Measurements from ENCODE around the gene TAS2R43.

The TAS2R43 gene, protein sequence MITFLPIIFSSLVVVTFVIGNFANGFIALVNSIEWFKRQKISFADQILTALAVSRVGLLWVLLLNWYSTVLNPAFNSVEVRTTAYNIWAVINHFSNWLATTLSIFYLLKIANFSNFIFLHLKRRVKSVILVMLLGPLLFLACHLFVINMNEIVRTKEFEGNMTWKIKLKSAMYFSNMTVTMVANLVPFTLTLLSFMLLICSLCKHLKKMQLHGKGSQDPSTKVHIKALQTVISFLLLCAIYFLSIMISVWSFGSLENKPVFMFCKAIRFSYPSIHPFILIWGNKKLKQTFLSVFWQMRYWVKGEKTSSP

DNA sequence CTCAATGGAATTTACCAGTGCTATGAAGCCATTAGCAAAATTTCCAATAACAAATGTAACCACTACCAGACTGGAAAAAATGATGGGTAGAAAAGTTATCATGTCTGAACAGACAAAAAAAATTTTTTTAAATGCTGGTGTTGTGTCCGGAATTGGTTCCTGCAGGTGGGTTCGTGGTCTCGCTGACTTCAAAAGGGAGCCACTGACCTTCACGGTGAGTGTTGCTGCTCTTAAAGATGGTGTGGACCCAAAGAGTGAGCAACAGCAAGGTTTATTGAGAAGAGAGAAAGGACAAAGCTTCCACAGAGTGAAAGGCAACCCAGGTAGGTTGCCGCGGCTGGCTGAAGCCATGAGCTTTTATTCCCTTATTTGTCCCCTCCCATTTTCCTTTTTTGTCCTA is at the start of gene TAS2R43:
TSS of gene TAS2R43 (minus strand) at position 186 of the 400 bp plus-strand sequence. CDS start at position 102, 84 bp downstream.
- DNase-seq (ENCODE audit: low spot score) = no peak
- no peak for TF ChIP-seq CTCF (IDR thresholded peaks at IDR 0.05; ENCODE audit: borderline replicate concordance, control extremely low read depth, extremely low read depth, insufficient read depth, missing control alignments)
- in situ Hi-C loops (cut with MboI; ENCODE audit: low sequenced_read_pairs, unreplicated experiment) = no loop called here

- TF ChIP-seq CTCF (IDR thresholded peaks at IDR 0.05; ENCODE audit: borderline replicate concordance, control extremely low read depth, extremely low read depth, insufficient read depth, missing control alignments) = no peak
- no peak for DNase-seq (ENCODE audit: low spot score)
- in situ Hi-C loops (cut with MboI; ENCODE audit: low sequenced_read_pairs, unreplicated experiment) = no loop called here
Observed at GRCh38 chr12:11136075-11136474, 44.0 kb upstream of the TAS2R43 start.

DNA sequence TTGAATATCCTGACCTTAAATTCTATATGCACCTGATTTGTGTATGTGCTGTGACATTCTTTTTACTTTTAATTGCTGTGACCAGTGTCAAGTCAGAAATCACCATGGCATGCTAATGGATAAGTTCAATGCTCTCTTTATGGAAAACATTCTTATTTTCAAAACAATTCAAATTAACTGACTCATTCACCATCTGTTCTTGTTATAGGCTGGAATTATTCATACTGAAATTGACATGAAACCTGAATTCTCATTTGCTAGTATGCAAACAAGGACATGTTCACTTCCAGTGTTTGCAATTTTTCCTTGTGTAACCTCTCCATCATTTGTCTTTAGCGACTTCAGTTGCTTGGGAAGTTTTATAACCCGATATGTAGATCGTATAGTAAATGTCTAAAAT is 42.2 kb upstream of the TAS2R43 start, which contains the start of gene TAS2R30:
TSS of gene TAS2R30 (minus strand) at position 340 of the 400 bp plus-strand sequence. CDS start 400 bp downstream, outside the sequence.
- in situ Hi-C loops (cut with MboI; ENCODE audit: low sequenced_read_pairs, unreplicated experiment) = no loop called here

DNA sequence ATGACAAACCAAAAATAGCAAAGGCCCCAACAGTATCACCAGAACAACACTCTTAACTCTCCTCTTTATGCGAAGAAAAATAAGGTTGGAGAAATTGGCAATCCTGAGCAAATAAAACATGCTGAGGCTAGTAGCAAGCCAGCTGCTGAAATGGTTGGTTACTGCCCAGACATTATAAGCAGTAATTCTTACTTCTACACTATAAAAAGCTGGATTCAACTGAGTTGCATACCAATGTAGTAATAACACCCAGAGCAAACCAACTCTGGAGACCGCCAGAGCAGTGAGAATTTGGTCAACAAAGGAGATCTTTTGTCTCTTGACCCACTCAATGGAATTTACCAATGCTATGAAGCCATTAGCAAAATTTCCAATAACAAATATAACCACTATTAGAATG is 41.7 kb upstream of the TAS2R43 start:
- no peak for DNase-seq (ENCODE audit: low spot score)
- in situ Hi-C loops (cut with MboI; ENCODE audit: low sequenced_read_pairs, unreplicated experiment) = no loop called here
- TF ChIP-seq CTCF (IDR thresholded peaks at IDR 0.05; ENCODE audit: borderline replicate concordance, control extremely low read depth, extremely low read depth, insufficient read depth, missing control alignments) = no peak

More for the DNA sequence above, 42.2 kb upstream of the TAS2R43 start, which contains the start of gene TAS2R30:
- TF ChIP-seq CTCF (IDR thresholded peaks at IDR 0.05; ENCODE audit: borderline replicate concordance, control extremely low read depth, extremely low read depth, insufficient read depth, missing control alignments) = no peak
- DNase-seq (ENCODE audit: low spot score) = no peak

DNA sequence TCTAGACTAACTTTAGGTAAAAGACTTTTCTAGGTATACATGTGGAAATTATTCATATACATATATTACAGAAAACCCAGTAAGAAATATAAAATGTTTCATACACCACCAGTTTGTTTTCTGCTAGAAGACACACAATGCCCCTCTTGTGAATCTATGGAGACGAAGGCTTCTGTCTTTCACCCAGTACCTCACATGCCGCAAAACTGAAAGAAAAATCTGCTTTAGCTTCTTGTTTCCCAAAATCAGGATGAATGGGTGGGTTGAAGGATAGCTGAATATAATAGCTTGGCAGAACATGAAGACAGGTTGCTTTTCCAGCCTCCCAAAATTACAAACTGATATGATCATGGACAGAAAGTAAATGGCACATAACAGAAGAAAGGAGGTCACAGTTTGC is 41.0 kb upstream of the TAS2R43 start:
- in situ Hi-C loops (cut with MboI; ENCODE audit: low sequenced_read_pairs, unreplicated experiment) = no loop called here
- no peak for TF ChIP-seq CTCF (IDR thresholded peaks at IDR 0.05; ENCODE audit: borderline replicate concordance, control extremely low read depth, extremely low read depth, insufficient read depth, missing control alignments)
- no peak for DNase-seq (ENCODE audit: low spot score)

GRCh38 chr12:11130999-11131398 is 38.9 kb upstream of the TAS2R43 start:
- no peak for TF ChIP-seq CTCF (IDR thresholded peaks at IDR 0.05; ENCODE audit: borderline replicate concordance, control extremely low read depth, extremely low read depth, insufficient read depth, missing control alignments)
- no peak for DNase-seq (ENCODE audit: low spot score)
- in situ Hi-C loops (cut with MboI; ENCODE audit: low sequenced_read_pairs, unreplicated experiment) = no loop called here

Measured in GM13976 (cell line).